Measurements from ENCODE around the gene RBM47. TPM values are rescaled to one million over a fixed set of nuclear protein-coding genes. Genes with fewer than 3 reads are reported as not detected.

The RBM47 gene
- total and polyA plus RNA-seq, 2 donors (not counting 1 experiment from before 2014, with no cell fraction given): 5.6 to 12.9 TPM

- H3K9me3 ChIP-seq (ENCODE audit: control extremely low read depth in 1 of 3, control insufficient read depth in 2 of 3, insufficient read depth in 1 of 3, low read length in 2 of 3): peaks cover 0 to 7% (median 0%) of the 10 kb centered on the region in 3 donors
- no peaks in the 10 kb centered on the region for H4K20me1 ChIP-seq (ENCODE audit: control insufficient read depth, insufficient read depth, low read length, poor library complexity, severe bottlenecking)
- no peak overlapping the region for H3K27ac Mint-ChIP-seq
- POLR2A ChIA-PET: no interaction called here
- no peaks in the 10 kb centered on the region for H3K79me2 ChIP-seq (ENCODE audit: control insufficient read depth, insufficient read depth, low read length)
- no peaks in the 10 kb centered on the region for H3K27me3 ChIP-seq (replicated peaks in 1 of 4; ENCODE audit: control extremely low read depth in 1 of 4, control insufficient read depth in 3 of 4, insufficient read depth in 4 of 4, low read length in 3 of 4)
- no peaks in the 10 kb centered on the region for H3K4me1 Mint-ChIP-seq
- intact Hi-C loops (cut with micrococcal nuclease): no loop called here
- H3K4me3 ChIP-seq (ENCODE audit: control extremely low read depth in 1 of 5, extremely low read depth in 1 of 5, insufficient read depth in 1 of 5, low read depth in 2 of 5, low read length in 4 of 5): no peak overlapping the region
- H3K4me3 Mint-ChIP-seq: no peak overlapping the region
- H3K27me3 Mint-ChIP-seq: no peaks in the 10 kb centered on the region
- no peak for DNase-seq
- H3K9ac ChIP-seq (ENCODE audit: low read length): no peak overlapping the region
- H3K36me3 ChIP-seq (replicated peaks in 1 of 2; ENCODE audit: control extremely low read depth in 1 of 2, control insufficient read depth in 1 of 2, extremely low read depth in 1 of 2, insufficient read depth in 2 of 2, low read length in 1 of 2): no peaks in the 10 kb centered on the region
- CTCF ChIA-PET: no interaction called here
- ATAC-seq (ENCODE audit: low read depth): no peak
- no peak overlapping the region for H3K4me2 ChIP-seq (replicated peaks; ENCODE audit: low read depth, low read length, poor library complexity, severe bottlenecking)
- H3K9me3 Mint-ChIP-seq (ENCODE audit: insufficient read depth): peaks cover 1% of the 10 kb centered on the region
- no peak for TF ChIP-seq EZH2 (IDR thresholded peaks at IDR 0.05; ENCODE audit: borderline replicate concordance, insufficient read depth, low read depth, low read length, poor library complexity, severe bottlenecking)
- TF ChIP-seq CTCF (IDR thresholded peaks at IDR 0.05): no peak
- H3K4me1 ChIP-seq (ENCODE audit: control insufficient read depth in 2 of 2, insufficient read depth in 2 of 2, low read length in 2 of 2): no peaks in the 10 kb centered on the region
- no CpG with 5 or more reads among the region's 3 CpGs for WGBS (ENCODE audit: insufficient coverage)
- H2AFZ ChIP-seq (ENCODE audit: insufficient read depth, low read depth, low read length, poor library complexity, severe bottlenecking): no peak overlapping the region
- no peak overlapping the region for H3K27ac ChIP-seq (ENCODE audit: low read length in 2 of 2)
These were observed 205.9 kb downstream of the RBM47 start for GRCh38 chr4:40423735-40424134.

- WGBS (ENCODE audit: insufficient coverage): 95% methylated on average over 4 of the region's 7 CpGs
- H3K36me3 ChIP-seq (replicated peaks in 1 of 2; ENCODE audit: control extremely low read depth in 1 of 2, control insufficient read depth in 1 of 2, extremely low read depth in 1 of 2, insufficient read depth in 2 of 2, low read length in 1 of 2): no peaks in the 10 kb centered on the region
- H3K79me2 ChIP-seq (ENCODE audit: control insufficient read depth, insufficient read depth, low read length): no peaks in the 10 kb centered on the region
- H3K4me1 ChIP-seq (ENCODE audit: control insufficient read depth in 2 of 2, insufficient read depth in 2 of 2, low read length in 2 of 2): no peaks in the 10 kb centered on the region
- ChIA-PET CTCF (no interaction called here), POLR2A (no interaction called here)
- Mint-ChIP-seq H3K4me1 (no peaks in the 10 kb centered on the region), H3K27ac (no peak overlapping the region), H3K4me3 (no peak overlapping the region), H3K27me3 (no peaks in the 10 kb centered on the region), H3K9me3 (ENCODE audit: insufficient read depth) (peaks cover 4% of the 10 kb centered on the region)
- H4K20me1 ChIP-seq (ENCODE audit: control insufficient read depth, insufficient read depth, low read length, poor library complexity, severe bottlenecking): no peaks in the 10 kb centered on the region
- no peak for ATAC-seq (ENCODE audit: low read depth)
- H3K27ac ChIP-seq (ENCODE audit: low read length in 2 of 2): no peak overlapping the region
- no peak overlapping the region for H3K4me2 ChIP-seq (replicated peaks; ENCODE audit: low read depth, low read length, poor library complexity, severe bottlenecking)
- no peaks in the 10 kb centered on the region for H3K27me3 ChIP-seq (replicated peaks in 1 of 4; ENCODE audit: control extremely low read depth in 1 of 4, control insufficient read depth in 3 of 4, insufficient read depth in 4 of 4, low read length in 3 of 4)
- no peak for TF ChIP-seq EZH2 (IDR thresholded peaks at IDR 0.05; ENCODE audit: borderline replicate concordance, insufficient read depth, low read depth, low read length, poor library complexity, severe bottlenecking)
- no peak for TF ChIP-seq CTCF (IDR thresholded peaks at IDR 0.05)
- no peak for DNase-seq
- intact Hi-C loops (cut with micrococcal nuclease): no loop called here
- no peak overlapping the region for H3K9ac ChIP-seq (ENCODE audit: low read length)
- peaks cover 0 to 7% (median 0%) of the 10 kb centered on the region in 3 donors for H3K9me3 ChIP-seq (ENCODE audit: control extremely low read depth in 1 of 3, control insufficient read depth in 2 of 3, insufficient read depth in 1 of 3, low read length in 2 of 3)
- H3K4me3 ChIP-seq (ENCODE audit: control extremely low read depth in 1 of 5, extremely low read depth in 1 of 5, insufficient read depth in 1 of 5, low read depth in 2 of 5, low read length in 4 of 5): no peak overlapping the region
- H2AFZ ChIP-seq (ENCODE audit: insufficient read depth, low read depth, low read length, poor library complexity, severe bottlenecking): no peak overlapping the region
These were observed 207.6 kb downstream of the RBM47 start for GRCh38 chr4:40421839-40422708.

Data from B cell (primary cell).